ENCODE data around the gene KDM3B. TPM values are rescaled to one million over a fixed set of nuclear protein-coding genes. Genes with fewer than 3 reads are reported as not detected.

Gene KDM3B
- total and polyA plus RNA-seq, 2 of the 8 experiments (the other 6 are each of a cell fraction or from before 2014, with no cell fraction given), result 27.1 to 78.1 TPM

DNA sequence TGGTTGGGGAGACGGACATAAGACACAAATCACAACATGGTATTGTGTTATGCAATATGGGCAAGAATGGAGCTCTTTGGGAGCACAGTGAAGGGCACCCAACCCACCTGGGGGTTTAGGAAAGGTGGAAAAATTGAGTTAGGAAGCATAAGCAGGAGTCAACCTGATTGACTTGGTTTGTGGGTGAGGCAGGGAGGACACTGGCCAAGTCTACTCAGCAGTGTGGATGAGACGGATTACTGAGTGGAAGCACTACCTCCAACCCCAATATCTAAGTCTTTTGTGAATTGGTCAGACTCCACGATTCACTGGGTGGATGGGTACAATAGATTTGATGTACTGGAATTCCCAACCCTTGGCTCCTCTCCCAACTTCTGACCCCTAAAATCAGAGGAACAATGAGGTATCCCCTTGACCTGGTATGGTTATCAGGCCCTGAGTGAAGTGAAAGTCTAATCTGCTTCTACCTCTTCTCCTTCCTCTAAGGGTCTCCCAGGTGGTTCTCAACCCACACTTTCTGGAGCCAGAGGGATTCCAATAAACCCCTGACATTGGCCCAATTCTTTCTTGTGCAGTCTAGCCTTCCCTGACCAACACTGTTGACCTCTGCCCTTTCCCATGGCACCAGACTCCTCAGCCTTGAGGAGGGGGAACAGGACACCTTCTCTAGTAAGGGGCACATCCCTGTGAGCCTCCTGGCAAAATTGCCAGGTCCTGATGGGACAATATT, 118.0 kb downstream of the KDM3B start:
- Histone ChIP-seq H3K23me2 (ENCODE audit: low read depth, low read length) (peaks cover 9% of the 10 kb centered on the region; the same call in 1 of the 2 replicates), H4K91ac (replicated peaks; ENCODE audit: insufficient read length, low read length) (no peak overlapping the region), H2AK5ac (ENCODE audit: low read depth, low read length) (no peak overlapping the region), H2BK15ac (ENCODE audit: low read length) (no peak overlapping the region), H3K36me3 (ENCODE audit: control insufficient read depth in 2 of 4, insufficient read depth in 4 of 4, low read length in 3 of 4) (peaks cover 0 to 18% (median 4%) of the 10 kb centered on the region in 4 experiments; a peak in 5 of 8 replicates), H2BK5ac (ENCODE audit: low read depth, low read length) (no peak overlapping the region), H4K5ac (ENCODE audit: insufficient read length, low read depth, low read length) (no peak overlapping the region), H3K4ac (replicated peaks; ENCODE audit: insufficient read length, low read depth, low read length) (no peak overlapping the region), H4K20me1 (replicated peaks in 1 of 2; ENCODE audit: control insufficient read depth in 1 of 2, insufficient read depth in 2 of 2, low read length in 2 of 2) (peaks cover 11 to 17% of the 10 kb centered on the region in 2 experiments), H3K14ac (ENCODE audit: insufficient read length) (no peak overlapping the region), H3K4me2 (ENCODE audit: insufficient read depth in 1 of 2, low read depth in 2 of 2, low read length in 2 of 2) (no peak overlapping the region), H3K4me1 (replicated peaks in 1 of 4; ENCODE audit: control insufficient read depth in 3 of 4, insufficient read depth in 4 of 4, low read length in 3 of 4) (peaks cover 2 to 11% (median 5%) of the 10 kb centered on the region in 4 experiments), H2BK12ac (ENCODE audit: low read depth, low read length) (no peak overlapping the region), H3K4me3 (ENCODE audit: extremely low read depth in 1 of 4, insufficient read depth in 2 of 4, low read depth in 3 of 4, low read length in 4 of 4) (no peak overlapping the region), H2AFZ (ENCODE audit: low read length) (no peak overlapping the region), H3K9me3 (ENCODE audit: insufficient read depth in 2 of 2, low read depth in 1 of 2, low read length in 1 of 2) (no peaks in the 10 kb centered on the region), H3K9ac (replicated peaks in 1 of 4; ENCODE audit: extremely low read depth in 1 of 4, low read depth in 3 of 4, low read length in 3 of 4) (no peak overlapping the region), H3K79me2 (ENCODE audit: control insufficient read depth in 1 of 2, insufficient read depth in 2 of 2, low read length in 2 of 2) (peaks cover 0 to 4% of the 10 kb centered on the region in 2 experiments; a peak in 1 of 4 replicates), H3K27ac (ENCODE audit: low read depth, low read length) (no peak overlapping the region), H2BK20ac (ENCODE audit: low read length) (no peak overlapping the region), H4K8ac (ENCODE audit: extremely low read depth, insufficient read depth, low read length) (0 out of 2 replicates have a peak overlapping the region, but pooled peaks have one; percentile 31), H3K79me1 (ENCODE audit: low read depth, low read length) (no peaks in the 10 kb centered on the region; the same call in 1 of the 2 replicates), H3K18ac (ENCODE audit: extremely low read depth, low read length) (no peak overlapping the region), H3K23ac (ENCODE audit: insufficient read length) (no peak overlapping the region), H2BK120ac (replicated peaks; ENCODE audit: low read depth, low read length) (no peak overlapping the region), H3K56ac (replicated peaks; ENCODE audit: insufficient read length, low read depth, low read length) (no peak overlapping the region), H3K27me3 (replicated peaks in 1 of 4; ENCODE audit: control insufficient read depth in 3 of 4, extremely low read depth in 1 of 4, insufficient read depth in 3 of 4, low read length in 3 of 4) (peaks cover 0 to 14% (median 12%) of the 10 kb centered on the region in 4 experiments; a peak in 5 of 7 replicates)
- FAIRE-seq, result peak; percentile 62
- CTCF ChIA-PET (ENCODE audit: partially characterized antibody), result interaction anchor here (0.7 to 1.6 kb wide), 5 partner anchors 20 to 234 kb away, joined by 3 to 10 read pairs (median 3); no protein-coding TSS in a partner anchor
- POLR2A ChIA-PET (ENCODE audit: partially characterized antibody), result interaction anchor here (0.7 to 15.1 kb wide), 3 partner anchors 20 to 91 kb away, joined by 3 to 294 read pairs (median 4); no protein-coding TSS in a partner anchor
- no peak for DNase-seq (ENCODE audit: low read depth in 1 of 2, low spot score in 2 of 2)
- WGBS, 2 experiments (ENCODE audit: extremely low coverage in 1 of 2, insufficient coverage in 1 of 2, insufficient read length in 1 of 2, insufficient replicate concordance in 2 of 2, low coverage in 1 of 2, low lambda C conversion rate in 2 of 2, missing lambda C conversion rate in 1 of 2), result 91% methylated on average over 3 of the region's 3 CpGs; no CpG with 5 or more reads in 1 of the 2 experiments
- TF ChIP-seq TCF12 (IDR thresholded peaks at IDR 0.05; ENCODE audit: low read depth, low read length) (no peak), ZNF274 (IDR thresholded peaks at IDR 0.05; ENCODE audit: borderline replicate concordance, extremely low read depth, low read length) (no peak), POU5F1 (IDR thresholded peaks at IDR 0.05; ENCODE audit: low read depth, low read length) (no peak), RXRA (IDR thresholded peaks at IDR 0.05; ENCODE audit: insufficient read depth, low read depth, low read length) (no peak), POLR2AphosphoS5 (IDR thresholded peaks at IDR 0.05; ENCODE audit: low read depth, low read length) (peak; percentile 94), ASH2L (IDR thresholded peaks at IDR 0.05; ENCODE audit: low read length) (no peak), ATF2 (IDR thresholded peaks at IDR 0.05; ENCODE audit: low read length) (0 out of 2 replicates have a peak, but pooled peaks have one; percentile 6), NRF1 (IDR thresholded peaks at IDR 0.05; ENCODE audit: low read depth, low read length) (no peak), NANOG (IDR thresholded peaks at IDR 0.05; ENCODE audit: insufficient read depth, low read depth, low read length, poor library complexity, severe bottlenecking) (no peak), SP4 (IDR thresholded peaks at IDR 0.05; ENCODE audit: low read length) (peak; percentile 68; the same call in 1 of the 2 replicates)

Measured in H1 (cell line).